Inferior parietal cortex (tissue), 1 donor: ENCODE data around the gene GPX8.

Source experiments
- DNase-seq: peaks from one replicate; pipeline ENCODE4 v3.0.0-alpha.2; 2016; ENCODE audit errors: extremely low spot score

GPX8 gene

DNA sequence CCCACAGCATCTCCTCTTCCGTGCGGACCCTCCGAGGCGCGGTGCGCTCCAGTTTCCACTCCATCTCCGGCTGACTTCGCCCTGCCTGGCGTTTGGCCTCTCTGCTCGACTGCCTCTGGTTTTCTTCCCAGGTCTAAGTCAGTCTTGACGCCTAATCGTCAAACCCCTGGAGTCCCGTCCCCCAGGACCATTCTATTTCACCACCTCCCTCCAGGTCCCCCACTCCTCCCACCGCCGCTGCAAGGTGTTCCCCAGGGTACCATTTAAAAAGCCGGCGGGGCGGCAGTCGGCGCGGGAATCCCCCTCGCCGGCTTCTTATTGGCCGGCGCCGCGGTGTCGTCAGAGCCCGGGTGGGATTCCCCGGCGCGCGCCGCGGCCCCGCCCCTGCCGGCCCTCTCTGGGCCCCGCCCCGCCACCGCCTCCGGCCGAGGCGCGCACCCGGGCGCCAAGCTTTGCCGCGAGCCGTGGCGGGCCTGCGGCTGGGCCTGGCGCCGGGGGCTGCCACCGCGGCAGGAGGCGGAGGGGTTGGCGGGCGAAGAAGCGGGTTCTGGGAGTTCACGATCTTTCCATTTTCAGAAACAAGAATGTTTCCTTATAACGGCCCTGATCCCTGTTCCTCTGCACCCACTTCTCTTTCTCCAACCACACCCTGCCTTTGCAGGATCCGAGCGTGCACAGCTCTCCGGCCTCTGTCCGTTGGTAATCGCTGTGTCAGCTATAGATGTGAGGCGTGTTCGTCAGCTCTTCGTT lies 13.1 kb downstream of the GPX8 start, which contains the start of gene CDC20B:
Gene CDC20B (minus strand): TSS at position 241 of the 750 bp plus-strand sequence. CDS start 177 bp downstream, at position 64.
- peak; percentile 28 for DNase-seq

DNA sequence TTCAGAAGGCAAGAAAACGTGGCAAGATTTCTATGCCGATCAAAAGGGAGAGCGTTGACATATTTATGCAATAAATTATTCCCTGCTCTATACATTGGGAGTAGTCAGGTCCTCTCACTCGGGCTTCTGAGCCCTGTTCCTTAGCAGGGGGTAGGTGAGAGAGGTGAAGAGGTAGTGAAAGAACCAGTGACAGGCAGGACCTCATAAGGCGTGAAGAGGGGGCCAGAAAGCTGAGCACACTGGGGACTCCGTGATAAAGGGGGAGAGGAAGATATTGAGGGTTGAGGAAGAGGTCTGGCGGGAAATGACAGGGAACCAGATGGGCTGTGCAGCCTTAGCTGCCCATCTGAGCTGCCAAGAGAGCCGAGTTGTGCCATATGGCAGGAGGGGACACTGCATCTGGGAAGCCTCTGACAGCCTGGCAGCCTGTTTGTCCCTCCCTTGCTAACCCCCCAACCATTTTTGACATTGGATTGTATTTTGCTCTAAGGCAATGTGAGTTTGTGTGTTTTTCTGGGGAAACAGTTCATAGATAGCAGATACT lies 13.8 kb downstream of the GPX8 start:
- DNase-seq = no peak

DNA sequence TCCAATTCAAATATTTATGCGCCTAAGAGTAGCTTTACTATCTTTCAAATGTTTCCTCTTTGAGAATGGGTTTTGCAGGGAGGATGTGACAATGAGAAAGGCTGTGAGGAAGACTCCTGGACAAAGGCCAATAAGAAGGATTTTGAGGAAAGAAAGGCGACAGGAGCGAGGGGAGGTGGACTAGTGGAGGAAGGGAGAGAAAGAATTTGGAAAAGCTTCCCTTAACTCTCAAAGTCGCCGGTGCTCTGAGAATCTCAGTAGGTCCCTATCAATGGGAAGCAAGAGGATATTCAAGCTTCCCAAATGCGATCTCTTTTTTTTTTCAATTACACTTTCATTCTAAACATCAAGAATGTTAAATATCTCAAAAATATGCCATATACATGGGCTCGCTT lies 15.8 kb downstream of the GPX8 start:
- no peak for DNase-seq

DNA sequence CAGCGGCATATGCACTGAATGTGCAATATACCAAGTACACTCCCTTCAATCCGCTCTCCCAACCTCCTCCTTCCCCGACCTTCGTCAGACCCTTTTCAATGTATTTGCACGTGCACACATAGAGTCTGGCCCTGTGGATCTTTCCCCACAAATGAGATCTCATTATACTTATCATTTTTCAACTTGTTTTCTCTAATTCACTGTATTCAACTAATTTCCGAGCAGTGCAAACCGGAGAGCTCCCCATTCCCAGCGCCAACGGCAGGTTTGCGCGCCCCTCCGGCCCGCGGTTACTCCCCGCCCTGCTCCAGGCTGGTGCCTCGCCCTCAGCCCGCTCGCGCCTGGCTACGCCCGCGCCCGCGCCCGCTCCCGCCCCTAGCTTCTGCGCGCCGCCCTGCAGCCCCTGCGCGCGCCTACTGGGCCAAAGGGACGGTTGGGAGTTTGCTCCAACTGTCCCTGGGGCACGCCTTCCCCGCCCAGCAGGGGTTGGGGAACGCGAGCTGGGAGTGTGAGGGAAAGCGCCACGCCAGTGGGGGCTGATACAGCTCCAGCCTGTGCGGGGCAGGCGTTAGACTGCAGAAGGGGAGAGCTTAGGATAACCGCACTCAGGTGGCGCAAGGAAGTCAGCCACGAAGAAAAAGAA lies 16.3 kb downstream of the GPX8 start:
- DNase-seq = peak; percentile 20

DNA sequence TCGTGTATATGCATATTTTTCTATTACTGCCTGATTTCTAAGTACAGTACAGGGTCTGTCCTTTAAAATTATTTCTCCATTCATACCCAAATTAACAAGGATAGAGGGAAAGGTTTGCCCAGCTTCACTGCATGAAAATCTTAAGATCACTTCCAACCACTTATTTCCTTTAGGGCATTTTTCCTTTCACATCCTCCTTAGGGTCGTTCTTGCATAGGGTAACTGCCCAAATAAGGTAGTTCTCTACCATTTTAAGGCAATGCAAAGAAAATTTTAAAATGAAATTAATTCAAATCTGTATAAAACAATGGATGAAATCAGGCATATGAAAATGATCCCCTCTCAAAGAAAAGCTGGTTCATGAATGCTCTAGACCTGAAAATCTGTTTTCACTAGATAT lies 17.1 kb downstream of the GPX8 start:
- no peak for DNase-seq

DNA sequence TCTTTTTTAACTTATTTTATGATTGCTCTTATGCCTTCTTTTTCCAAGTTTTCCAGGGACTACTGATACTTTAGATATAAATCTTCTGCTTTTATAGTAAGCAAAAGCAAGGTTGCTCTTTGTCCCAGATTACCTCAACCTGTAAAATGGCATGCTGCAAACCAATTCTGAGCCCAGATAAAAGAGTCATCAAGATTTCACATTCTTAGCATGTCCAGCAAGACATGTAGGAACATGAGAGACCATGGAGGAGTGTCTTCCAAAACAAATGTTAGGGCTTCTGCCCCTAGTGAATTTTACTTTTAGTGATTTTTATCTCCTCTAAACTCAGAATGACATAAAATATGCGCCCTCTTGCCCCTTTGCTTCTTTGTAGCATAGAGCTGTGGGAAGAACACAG lies 20.0 kb downstream of the GPX8 start:
- no peak for DNase-seq

DNA sequence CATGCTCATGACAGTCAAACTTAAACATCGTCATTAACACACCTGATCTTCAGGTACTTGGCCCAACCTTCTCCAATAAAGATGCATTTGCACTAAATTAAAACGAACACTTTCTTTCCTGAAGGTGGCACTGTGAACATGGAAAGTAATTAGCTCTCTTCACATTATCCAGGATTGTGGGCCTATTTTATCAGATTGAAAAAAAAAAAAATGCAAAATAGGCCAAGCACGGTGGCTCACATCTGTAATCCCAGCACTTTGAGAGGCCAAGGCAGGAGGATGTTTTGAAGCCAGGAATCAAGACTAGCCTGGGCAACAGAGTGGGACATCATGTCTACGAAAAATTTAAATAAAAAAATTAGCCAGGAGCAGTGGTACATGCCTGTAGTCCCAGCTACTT lies 27.4 kb downstream of the GPX8 start:
- no peak for DNase-seq

DNA sequence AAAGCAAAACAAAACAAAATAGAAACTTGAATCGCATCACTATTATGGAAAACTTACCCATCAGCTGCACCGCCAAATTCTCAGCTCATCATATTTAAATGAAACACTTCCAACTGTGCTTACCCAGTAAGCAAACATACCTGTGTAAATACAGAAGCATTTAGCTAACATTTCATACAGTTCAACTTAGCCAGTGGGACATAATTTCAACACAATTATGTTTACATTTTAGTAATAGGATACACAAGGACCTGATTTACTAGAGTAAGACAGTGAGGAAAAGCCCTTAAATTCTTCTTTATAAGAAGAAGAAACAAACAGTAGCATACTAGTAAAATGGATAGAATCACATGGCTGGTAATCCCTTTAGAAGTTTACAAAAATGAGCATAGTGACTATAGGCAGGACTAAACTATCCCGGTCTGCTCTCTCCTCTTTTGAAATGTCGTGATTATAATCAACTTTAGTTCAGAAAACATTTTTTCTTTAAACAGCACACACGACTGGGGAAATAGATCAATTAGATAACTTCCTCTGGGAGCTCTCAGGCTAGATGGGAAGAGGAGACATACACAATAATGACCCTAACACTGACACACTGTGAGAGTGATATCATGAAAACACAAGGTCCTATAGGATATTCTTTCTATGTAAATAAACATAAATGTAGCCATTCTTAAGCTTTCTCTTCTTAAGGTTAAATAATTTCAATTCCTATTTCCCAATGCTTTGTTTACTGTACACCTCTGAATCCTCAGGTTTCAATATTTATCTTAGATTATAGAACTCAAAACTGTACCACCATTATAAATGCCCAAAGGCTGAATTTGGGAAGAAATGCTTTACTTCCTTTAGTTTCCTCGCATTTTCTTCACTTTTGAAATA lies 28.9 kb downstream of the GPX8 start:
- DNase-seq = no peak

DNA sequence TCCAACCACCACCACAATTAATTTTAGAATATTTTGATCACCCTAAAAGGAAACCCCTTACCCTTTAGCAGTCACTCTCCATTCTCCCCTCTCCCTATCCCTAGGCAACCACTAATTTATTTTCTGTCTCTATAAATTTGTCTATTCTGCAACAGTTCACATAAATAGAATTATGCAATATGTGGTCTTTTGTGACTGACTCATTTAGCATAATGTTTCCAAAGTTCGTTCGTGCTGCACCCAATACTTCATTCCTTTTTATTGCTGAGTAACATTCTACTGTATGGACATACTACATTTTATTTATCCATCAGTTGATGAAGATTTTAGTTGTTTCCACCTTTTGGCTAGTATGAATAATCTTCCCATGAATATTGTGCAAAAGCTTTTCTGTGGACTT lies 31.2 kb downstream of the GPX8 start:
- DNase-seq = no peak

DNA sequence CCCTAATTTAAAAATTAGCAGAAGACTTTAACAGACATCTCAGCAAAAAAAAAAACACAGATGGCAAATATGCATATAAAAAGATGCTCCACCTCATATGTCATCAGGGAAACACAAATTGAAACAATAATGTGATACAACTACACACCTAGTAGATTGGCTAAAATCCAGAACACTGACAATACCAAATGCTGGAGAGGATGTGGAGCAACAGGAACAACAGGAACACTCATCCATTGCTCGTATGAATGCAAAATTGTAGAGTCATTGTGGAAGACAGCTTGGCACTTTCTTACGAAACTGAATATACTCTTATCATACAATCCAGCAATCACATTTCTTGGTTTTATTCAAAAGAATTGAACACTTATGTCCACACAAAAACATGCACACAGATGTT lies 45.0 kb downstream of the GPX8 start:
- no peak for DNase-seq

DNA sequence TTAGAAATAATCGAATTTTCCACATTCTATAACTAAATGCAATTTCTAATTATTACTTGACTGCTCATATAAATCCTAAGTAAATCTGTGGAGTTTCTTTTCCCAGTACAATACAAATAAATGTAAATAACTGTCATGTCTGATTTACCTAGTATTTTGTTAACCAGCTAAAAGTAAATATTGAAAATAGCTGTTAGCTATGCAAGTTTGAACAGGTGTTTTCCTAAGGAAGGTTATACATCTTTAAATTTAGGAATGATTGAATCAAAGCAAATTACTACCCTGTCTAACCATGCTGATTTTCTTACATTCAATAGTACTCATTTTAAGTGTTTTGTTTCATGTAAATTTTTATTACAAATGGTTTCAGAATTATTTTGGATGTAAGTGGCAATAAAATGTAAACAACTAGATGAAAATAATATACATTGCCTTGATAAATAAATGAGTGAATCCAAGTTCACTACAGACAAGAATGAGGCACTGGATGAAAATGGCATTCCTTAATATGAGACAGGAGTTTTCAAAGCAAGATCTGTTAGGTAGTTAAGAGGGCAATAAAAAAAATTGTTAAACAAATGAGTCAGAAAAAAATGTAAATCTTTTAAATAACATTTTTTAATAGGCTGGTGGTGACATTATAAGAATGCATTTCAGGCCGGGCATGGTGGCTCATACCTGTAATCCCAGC lies 51.4 kb downstream of the GPX8 start:
- no peak for DNase-seq
